HepG2 (cell line): ENCODE results near the gene REM2. TPM values are rescaled to one million over a fixed set of nuclear protein-coding genes. Genes with fewer than 3 reads are reported as not detected.

ENCODE experiments used
- ATRX ChIP-seq: sonication (generic); formaldehyde crosslinking; IDR thresholded peaks from 2 replicates; pipeline ENCODE4 v1.4.0; 2020; ENCODE audit warnings: missing genetic modification reagents, borderline replicate concordance
- CENPX ChIP-seq: sonication (generic); formaldehyde crosslinking; IDR thresholded peaks from 2 replicates; pipeline ENCODE4 v1.9.0; 2021; ENCODE audit warnings: mild to moderate bottlenecking, missing genetic modification reagents, moderate library complexity
- FOXK1 ChIP-seq: sonication (generic); formaldehyde crosslinking; IDR thresholded peaks from 2 replicates; pipeline ENCODE4 v1.4.0; 2020; ENCODE audit warnings: low read depth, missing genetic modification reagents, borderline replicate concordance
- HDAC2 ChIP-seq: sonication (generic); formaldehyde crosslinking; IDR thresholded peaks from 2 replicates; pipeline ENCODE4 v1.4.0; 2020; ENCODE audit warnings: missing genetic modification reagents
- HIVEP1 ChIP-seq: sonication (generic); formaldehyde crosslinking; IDR thresholded peaks from 2 replicates; pipeline ENCODE4 v1.4.0; 2020; ENCODE audit warnings: mild to moderate bottlenecking, missing genetic modification reagents
- ISX ChIP-seq: sonication (generic); formaldehyde crosslinking; conservative IDR thresholded peaks from 2 replicates; pipeline ENCODE4 v1.5.0; 2020; ENCODE audit warnings: missing genetic modification reagents
- KDM5A ChIP-seq: fragments of 200-600 bp; sonication (generic); IDR thresholded peaks from 2 replicates; pipeline ENCODE4 v1.7.0; 2018; ENCODE audit warnings: antibody characterized with exemption, mild to moderate bottlenecking, low read length, borderline replicate concordance
- NFE2 ChIP-seq: sonication (generic); formaldehyde crosslinking; IDR thresholded peaks from 2 replicates; pipeline ENCODE4 v1.4.0; 2020; ENCODE audit warnings: missing genetic modification reagents
- NFRKB ChIP-seq: fragments of 450-650 bp; IDR thresholded peaks from 2 replicates; pipeline ENCODE4 v1.6.1; 2017
- SIN3A ChIP-seq: IDR thresholded peaks from 2 replicates; pipeline ENCODE4 v1.6.1; 2011; ENCODE audit warnings: low read depth, mild to moderate bottlenecking, control low read depth, low read length, borderline replicate concordance
- SMARCC2 ChIP-seq: fragments of 450-650 bp; IDR thresholded peaks from 2 replicates; pipeline ENCODE4 v1.6.1; 2017; ENCODE audit warnings: antibody characterized with exemption, mild to moderate bottlenecking
- TCF12 ChIP-seq, 2 experiments: fragments of 450-650 bp in 1 of 2; sonication (generic) in 1 of 2; formaldehyde crosslinking in 1 of 2; IDR thresholded peaks; 2 replicates each; pipeline versions ENCODE4 v1.6.1 to v1.8.0; 2017 to 2022; ENCODE audit warnings: antibody characterized with exemption in 1 of 2, mild to moderate bottlenecking in 1 of 2, missing genetic modification reagents in 1 of 2, moderate library complexity in 1 of 2
- TSC22D2 ChIP-seq: sonication (generic); formaldehyde crosslinking; IDR thresholded peaks from 2 replicates; pipeline ENCODE4 v1.5.1; 2020; ENCODE audit warnings: missing genetic modification reagents, mild to moderate bottlenecking, borderline replicate concordance
- YY1 ChIP-seq: IDR thresholded peaks from 2 replicates; pipeline ENCODE4 v1.6.1; 2011; ENCODE audit warnings: low read length, low read depth, moderate library complexity, mild to moderate bottlenecking; ENCODE audit not compliant: insufficient read depth, insufficient replicate concordance
- ZNF292 ChIP-seq: sonication (generic); formaldehyde crosslinking; IDR thresholded peaks from 2 replicates; pipeline ENCODE4 v1.8.1; 2022; ENCODE audit warnings: mild to moderate bottlenecking, low read depth, missing genetic modification reagents, borderline replicate concordance
- ZNF317 ChIP-seq: sonication (generic); formaldehyde crosslinking; IDR thresholded peaks from 2 replicates; pipeline ENCODE4 v1.5.0; 2020; ENCODE audit warnings: mild to moderate bottlenecking, missing genetic modification reagents
- ZNF431 ChIP-seq: sonication (generic); formaldehyde crosslinking; IDR thresholded peaks from 2 replicates; pipeline ENCODE4 v1.9.0; 2022; ENCODE audit warnings: missing genetic modification reagents, low read depth, mild to moderate bottlenecking, borderline replicate concordance
- ZNF619 ChIP-seq: sonication (generic); formaldehyde crosslinking; IDR thresholded peaks from 2 replicates; pipeline ENCODE4 v1.4.0; 2020; ENCODE audit warnings: mild to moderate bottlenecking, missing genetic modification reagents
- ZNF703 ChIP-seq: sonication (generic); formaldehyde crosslinking; IDR thresholded peaks from 2 replicates; pipeline ENCODE4 v1.5.1; 2020; ENCODE audit warnings: missing genetic modification reagents, mild to moderate bottlenecking, moderate library complexity, borderline replicate concordance
- ZNF724P ChIP-seq: sonication (generic); formaldehyde crosslinking; IDR thresholded peaks from 2 replicates; pipeline ENCODE4 v1.8.0; 2022; ENCODE audit warnings: missing genetic modification reagents, borderline replicate concordance
- ZSCAN21 ChIP-seq: sonication (generic); formaldehyde crosslinking; IDR thresholded peaks from 2 replicates; pipeline ENCODE4 v1.8.0; 2022; ENCODE audit warnings: mild to moderate bottlenecking, missing genetic modification reagents, moderate library complexity, borderline replicate concordance
- polyA plus RNA-seq, 8 experiments: library from polyadenylated mRNA; depleted of rRNA in 3 of 8; stranded (reverse) in 7 of 8; unstranded in 1 of 8; fragments of >200 nt; fragmentation: Illumina TruSeq in 4 of 8; extraction: Trizol in 4 of 8; gene quantifications; 2 replicates each; pipeline versions ENCODE4 v1.2.1 to v1.2.3, GENCODE V29; 2011 to 2016; ENCODE audit warnings: low read depth in 4 of 8, missing spikeins in 1 of 8, mixed read lengths in 1 of 8; ENCODE audit not compliant: insufficient read depth in 1 of 8
- total RNA-seq, 5 experiments: library from RNA; depleted of rRNA; stranded (reverse); fragments of >200 nt; fragmentation: Illumina TruSeq; extraction: Trizol; gene quantifications; 2 replicates each; pipeline ENCODE4 v1.2.3, GENCODE V29; 2016; ENCODE audit warnings: low read depth in 1 of 5
- TF ChIP-seq, protein P1 (sequence below): IDR thresholded peaks from 2 replicates; pipeline ENCODE4 v1.6.1; 2016; ENCODE audit warnings: low read depth
- TF ChIP-seq, protein P2 (sequence below): IDR thresholded peaks from 2 replicates; pipeline ENCODE4 v1.6.1; 2016; ENCODE audit warnings: low read depth, borderline replicate concordance
- TF ChIP-seq, protein P3 (sequence below): sonication (generic); formaldehyde crosslinking; IDR thresholded peaks from 2 replicates; pipeline ENCODE4 v1.9.0; 2021; ENCODE audit warnings: missing genetic modification reagents, mild to moderate bottlenecking, borderline replicate concordance
- TF ChIP-seq, protein P4 (sequence below): sonication (generic); formaldehyde crosslinking; conservative IDR thresholded peaks from 2 replicates; pipeline ENCODE4 v1.8.0; 2022; ENCODE audit warnings: low read depth, missing genetic modification reagents

The REM2 gene
- total and polyA plus RNA-seq, 2 of the 13 experiments (the other 11 are each of a cell fraction or from before 2014, with no cell fraction given), result 0.20 TPM; not detected in 1

DNA sequence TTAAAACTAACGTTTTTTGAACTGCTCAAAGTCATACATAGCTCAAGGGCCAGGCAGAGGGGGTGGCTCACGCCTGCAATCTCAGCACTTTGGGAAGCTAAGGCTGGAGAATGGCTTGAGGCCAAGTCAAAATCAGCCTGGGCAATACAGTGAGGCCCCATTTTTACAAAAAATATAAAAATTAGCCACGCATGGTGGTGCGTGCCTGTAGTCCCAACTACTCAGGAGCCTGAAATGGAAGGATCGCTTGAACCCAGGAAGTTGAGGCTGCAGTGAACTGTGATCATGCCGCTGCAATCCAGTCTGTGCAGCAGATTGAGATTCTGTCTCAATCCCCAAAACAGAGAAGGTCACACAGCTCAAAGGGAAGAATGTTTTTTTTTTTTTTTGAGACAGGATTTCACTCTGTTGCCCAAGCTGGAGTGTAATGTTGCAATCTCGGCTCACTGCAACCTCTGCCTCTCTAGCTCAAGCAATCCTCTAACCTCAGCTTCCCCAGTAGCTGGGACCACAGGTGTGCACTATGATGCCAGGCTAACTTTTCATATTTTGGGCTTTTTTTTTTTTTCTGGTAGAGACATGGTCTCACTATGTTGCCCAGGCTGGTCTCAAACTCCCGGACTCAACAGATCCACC lies 33.0 kb downstream of the REM2 start (continued):
- TF ChIP-seq, protein P1, sequence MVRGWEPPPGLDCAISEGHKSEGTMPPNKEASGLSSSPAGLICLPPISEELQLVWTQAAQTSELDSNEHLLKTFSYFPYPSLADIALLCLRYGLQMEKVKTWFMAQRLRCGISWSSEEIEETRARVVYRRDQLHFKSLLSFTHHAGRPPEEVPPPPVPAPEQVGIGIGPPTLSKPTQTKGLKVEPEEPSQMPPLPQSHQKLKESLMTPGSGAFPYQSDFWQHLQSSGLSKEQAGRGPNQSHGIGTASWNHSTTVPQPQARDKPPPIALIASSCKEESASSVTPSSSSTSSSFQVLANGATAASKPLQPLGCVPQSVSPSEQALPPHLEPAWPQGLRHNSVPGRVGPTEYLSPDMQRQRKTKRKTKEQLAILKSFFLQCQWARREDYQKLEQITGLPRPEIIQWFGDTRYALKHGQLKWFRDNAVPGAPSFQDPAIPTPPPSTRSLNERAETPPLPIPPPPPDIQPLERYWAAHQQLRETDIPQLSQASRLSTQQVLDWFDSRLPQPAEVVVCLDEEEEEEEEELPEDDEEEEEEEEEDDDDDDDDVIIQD (CRISPR knock-in tag), result no peak; the same call in 1 of the 2 replicates
- TF ChIP-seq ZNF619, result no peak
- no peak for TF ChIP-seq KDM5A
- TF ChIP-seq, protein P2, sequence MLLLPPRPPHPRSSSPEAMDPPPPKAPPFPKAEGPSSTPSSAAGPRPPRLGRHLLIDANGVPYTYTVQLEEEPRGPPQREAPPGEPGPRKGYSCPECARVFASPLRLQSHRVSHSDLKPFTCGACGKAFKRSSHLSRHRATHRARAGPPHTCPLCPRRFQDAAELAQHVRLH (CRISPR knock-in tag), result 0 out of 2 replicates have a peak, but pooled peaks have one; percentile 25
- TF ChIP-seq, protein P3, sequence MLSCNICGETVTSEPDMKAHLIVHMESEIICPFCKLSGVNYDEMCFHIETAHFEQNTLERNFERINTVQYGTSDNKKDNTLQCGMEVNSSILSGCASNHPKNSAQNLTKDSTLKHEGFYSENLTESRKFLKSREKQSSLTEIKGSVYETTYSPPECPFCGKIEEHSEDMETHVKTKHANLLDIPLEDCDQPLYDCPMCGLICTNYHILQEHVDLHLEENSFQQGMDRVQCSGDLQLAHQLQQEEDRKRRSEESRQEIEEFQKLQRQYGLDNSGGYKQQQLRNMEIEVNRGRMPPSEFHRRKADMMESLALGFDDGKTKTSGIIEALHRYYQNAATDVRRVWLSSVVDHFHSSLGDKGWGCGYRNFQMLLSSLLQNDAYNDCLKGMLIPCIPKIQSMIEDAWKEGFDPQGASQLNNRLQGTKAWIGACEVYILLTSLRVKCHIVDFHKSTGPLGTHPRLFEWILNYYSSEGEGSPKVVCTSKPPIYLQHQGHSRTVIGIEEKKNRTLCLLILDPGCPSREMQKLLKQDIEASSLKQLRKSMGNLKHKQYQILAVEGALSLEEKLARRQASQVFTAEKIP (CRISPR knock-in tag), result no peak
- TF ChIP-seq SIN3A, result no peak
- peak; percentile 26; the same call in 1 of the 2 replicates for TF ChIP-seq HDAC2 (CRISPR knock-in tag)
- no peak for TF ChIP-seq CENPX (CRISPR knock-in tag)
- peak; percentile 67; the same call in 1 of the 2 replicates for TF ChIP-seq ZNF292 (CRISPR knock-in tag)
- no peak for TF ChIP-seq ZNF317 (CRISPR knock-in tag)
- no peak for TF ChIP-seq TCF12 (IDR thresholded peaks at IDR 0.05)
- no peak for TF ChIP-seq TCF12 (CRISPR knock-in tag; IDR thresholded peaks at IDR 0.05)
- 0 out of 2 replicates have a peak, but pooled peaks have one; percentile 40 for TF ChIP-seq ZNF431
- TF ChIP-seq ZNF724P (CRISPR knock-in tag), result 0 out of 2 replicates have a peak, but pooled peaks have one; percentile 34
- no peak for TF ChIP-seq ZNF703 (CRISPR knock-in tag)
- no peak for TF ChIP-seq NFRKB
- no peak for TF ChIP-seq ZSCAN21 (CRISPR knock-in tag)
- TF ChIP-seq, protein P4, sequence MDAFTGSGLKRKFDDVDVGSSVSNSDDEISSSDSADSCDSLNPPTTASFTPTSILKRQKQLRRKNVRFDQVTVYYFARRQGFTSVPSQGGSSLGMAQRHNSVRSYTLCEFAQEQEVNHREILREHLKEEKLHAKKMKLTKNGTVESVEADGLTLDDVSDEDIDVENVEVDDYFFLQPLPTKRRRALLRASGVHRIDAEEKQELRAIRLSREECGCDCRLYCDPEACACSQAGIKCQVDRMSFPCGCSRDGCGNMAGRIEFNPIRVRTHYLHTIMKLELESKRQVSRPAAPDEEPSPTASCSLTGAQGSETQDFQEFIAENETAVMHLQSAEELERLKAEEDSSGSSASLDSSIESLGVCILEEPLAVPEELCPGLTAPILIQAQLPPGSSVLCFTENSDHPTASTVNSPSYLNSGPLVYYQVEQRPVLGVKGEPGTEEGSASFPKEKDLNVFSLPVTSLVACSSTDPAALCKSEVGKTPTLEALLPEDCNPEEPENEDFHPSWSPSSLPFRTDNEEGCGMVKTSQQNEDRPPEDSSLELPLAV (CRISPR knock-in tag), result no peak
- TF ChIP-seq NFE2, result no peak
- TF ChIP-seq ATRX (CRISPR knock-in tag), result no peak
- no peak for TF ChIP-seq SMARCC2
- no peak for TF ChIP-seq ISX (CRISPR knock-in tag)
- TF ChIP-seq FOXK1 (CRISPR knock-in tag), result peak; percentile 72; the same call in 1 of the 2 replicates
- no peak; the same call in 1 of the 2 replicates for TF ChIP-seq HIVEP1 (CRISPR knock-in tag)
- TF ChIP-seq YY1, result no peak
- TF ChIP-seq TSC22D2, result no peak; the same call in 1 of the 2 replicates
